Measurements from ENCODE around the gene PRR20B.
"Not testable (repeated sequence)": the region's sequence is repeated elsewhere in the genome, so short reads cannot be mapped to it uniquely, and the experiment has no call there.

DNA sequence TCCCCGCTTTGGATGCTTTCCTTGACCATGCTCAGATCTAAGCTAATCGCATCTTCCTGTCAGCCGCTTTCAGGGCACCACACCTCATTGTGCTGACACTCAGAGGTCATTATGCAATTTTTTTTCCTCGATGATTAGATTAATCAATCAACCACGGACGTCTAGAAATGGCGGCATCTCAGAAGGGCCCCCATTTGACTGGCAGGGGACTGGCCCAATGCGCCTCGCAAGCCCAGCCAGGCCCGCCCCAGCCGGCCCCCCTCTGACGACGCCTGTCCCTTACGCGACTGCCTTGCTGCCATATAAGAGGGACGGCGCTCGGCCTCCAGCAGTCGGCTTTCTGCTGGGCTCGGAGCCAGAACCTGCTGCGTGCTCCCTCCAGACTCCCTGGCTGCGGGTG, 13.0 kb downstream of the PRR20B start, which contains the start of gene PRR20D:
- TF ChIP-seq POLR2A (IDR thresholded peaks at IDR 0.05) = not testable (repeated sequence)
- TF ChIP-seq, protein P1, sequence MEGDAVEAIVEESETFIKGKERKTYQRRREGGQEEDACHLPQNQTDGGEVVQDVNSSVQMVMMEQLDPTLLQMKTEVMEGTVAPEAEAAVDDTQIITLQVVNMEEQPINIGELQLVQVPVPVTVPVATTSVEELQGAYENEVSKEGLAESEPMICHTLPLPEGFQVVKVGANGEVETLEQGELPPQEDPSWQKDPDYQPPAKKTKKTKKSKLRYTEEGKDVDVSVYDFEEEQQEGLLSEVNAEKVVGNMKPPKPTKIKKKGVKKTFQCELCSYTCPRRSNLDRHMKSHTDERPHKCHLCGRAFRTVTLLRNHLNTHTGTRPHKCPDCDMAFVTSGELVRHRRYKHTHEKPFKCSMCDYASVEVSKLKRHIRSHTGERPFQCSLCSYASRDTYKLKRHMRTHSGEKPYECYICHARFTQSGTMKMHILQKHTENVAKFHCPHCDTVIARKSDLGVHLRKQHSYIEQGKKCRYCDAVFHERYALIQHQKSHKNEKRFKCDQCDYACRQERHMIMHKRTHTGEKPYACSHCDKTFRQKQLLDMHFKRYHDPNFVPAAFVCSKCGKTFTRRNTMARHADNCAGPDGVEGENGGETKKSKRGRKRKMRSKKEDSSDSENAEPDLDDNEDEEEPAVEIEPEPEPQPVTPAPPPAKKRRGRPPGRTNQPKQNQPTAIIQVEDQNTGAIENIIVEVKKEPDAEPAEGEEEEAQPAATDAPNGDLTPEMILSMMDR (IDR thresholded peaks at IDR 0.05) = not testable (repeated sequence)
